Peyer's patch (tissue), 4 donors: ENCODE measurements around the gene POMT2. TPM values are rescaled to one million over a fixed set of nuclear protein-coding genes. Genes with fewer than 3 reads are reported as not detected.

Experiments used
- DNase-seq, 3 donors: peaks; one replicate each; pipeline ENCODE4 v3.0.0-alpha.2; 2017 to 2019
- H3K27ac ChIP-seq, 4 donors: fragments of 200-600 bp; sonication (generic); one replicate each; pipeline ENCODE4 v1.5.1; 2016 to 2019
- H3K27me3 ChIP-seq, 2 donors: fragments of 200-600 bp; sonication (generic); one replicate each; pipeline ENCODE4 v1.5.1; 2019
- H3K36me3 ChIP-seq, 3 donors: fragments of 200-600 bp; sonication (generic); one replicate each; pipeline ENCODE4 v1.5.1; 2016 to 2019
- H3K4me1 ChIP-seq, 4 donors: fragments of 200-600 bp; sonication (generic); one replicate each; pipeline ENCODE4 v1.5.1; 2016 to 2019
- H3K4me3 ChIP-seq, 4 donors: fragments of 200-600 bp; sonication (generic); 1 replicate in 3 of 4; 2 replicates in 1 of 4; pipeline ENCODE4 v1.5.1; 2016 to 2019; ENCODE audit warnings: mild to moderate bottlenecking in 1 of 4
- H3K9me3 ChIP-seq, 4 donors: fragments of 200-600 bp; sonication (generic); one replicate each; pipeline ENCODE4 v1.5.1; 2016 to 2019; ENCODE audit warnings: mild to moderate bottlenecking in 1 of 4
- POLR2A ChIP-seq, 2 donors: fragments of 450-650 bp; IDR thresholded peaks; one replicate each; pipeline ENCODE4 v1.5.1; 2017; ENCODE audit warnings: antibody characterized with exemption in 2 of 2, mild to moderate bottlenecking in 2 of 2, moderate library complexity in 2 of 2
- total RNA-seq, 4 donors: library from RNA; depleted of rRNA; stranded (reverse); fragments of >200 nt; gene quantifications; one replicate each; pipeline ENCODE4 v1.1.0, GENCODE V29; 2016
- TF ChIP-seq, protein P1 (sequence below), 6 experiments: fragments of 450-650 bp in 4 of 6; fragments of 200-600 bp in 2 of 6; sonication (generic) in 1 of 6; IDR thresholded peaks; one replicate each; pipeline ENCODE4 v1.5.1; 2017 to 2019; ENCODE audit warnings: antibody characterized with exemption in 6 of 6, mild to moderate bottlenecking in 3 of 6, moderate library complexity in 1 of 6

Gene POMT2
- total RNA-seq, 4 donors from 2014 or later: 19.0 to 43.0 (median 31.6) TPM

DNA sequence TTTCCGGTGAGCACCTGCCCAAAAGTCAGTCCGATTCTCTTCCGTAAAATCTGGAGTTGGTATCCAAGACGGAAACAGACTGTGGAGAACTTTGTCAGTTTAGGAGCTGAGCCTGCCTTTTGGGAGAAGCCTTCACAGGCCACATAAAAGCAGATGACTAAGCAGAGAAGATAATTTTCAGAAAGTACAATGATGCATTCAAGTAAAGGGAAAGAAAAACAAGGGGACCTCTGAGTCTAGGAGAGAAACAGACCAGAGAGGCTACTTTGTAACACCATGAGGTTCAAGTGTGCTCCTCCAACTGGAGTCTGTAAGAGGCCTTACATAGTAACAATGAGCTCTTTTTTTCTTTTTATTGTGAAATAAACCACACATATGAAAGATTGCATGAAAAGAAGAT is 35.1 kb upstream of the POMT2 start:
- H3K27me3 ChIP-seq: no peaks in the 10 kb centered on the region
- H3K27ac ChIP-seq: no peak overlapping the region
- H3K9me3 ChIP-seq: no peaks in the 10 kb centered on the region
- no peak for DNase-seq
- H3K36me3 ChIP-seq: peaks cover 0 to 4% (median 0%) of the 10 kb centered on the region in 3 donors
- H3K4me1 ChIP-seq: no peaks in the 10 kb centered on the region
- no peak for TF ChIP-seq POLR2A (IDR thresholded peaks at IDR 0.05)
- TF ChIP-seq, protein P1, sequence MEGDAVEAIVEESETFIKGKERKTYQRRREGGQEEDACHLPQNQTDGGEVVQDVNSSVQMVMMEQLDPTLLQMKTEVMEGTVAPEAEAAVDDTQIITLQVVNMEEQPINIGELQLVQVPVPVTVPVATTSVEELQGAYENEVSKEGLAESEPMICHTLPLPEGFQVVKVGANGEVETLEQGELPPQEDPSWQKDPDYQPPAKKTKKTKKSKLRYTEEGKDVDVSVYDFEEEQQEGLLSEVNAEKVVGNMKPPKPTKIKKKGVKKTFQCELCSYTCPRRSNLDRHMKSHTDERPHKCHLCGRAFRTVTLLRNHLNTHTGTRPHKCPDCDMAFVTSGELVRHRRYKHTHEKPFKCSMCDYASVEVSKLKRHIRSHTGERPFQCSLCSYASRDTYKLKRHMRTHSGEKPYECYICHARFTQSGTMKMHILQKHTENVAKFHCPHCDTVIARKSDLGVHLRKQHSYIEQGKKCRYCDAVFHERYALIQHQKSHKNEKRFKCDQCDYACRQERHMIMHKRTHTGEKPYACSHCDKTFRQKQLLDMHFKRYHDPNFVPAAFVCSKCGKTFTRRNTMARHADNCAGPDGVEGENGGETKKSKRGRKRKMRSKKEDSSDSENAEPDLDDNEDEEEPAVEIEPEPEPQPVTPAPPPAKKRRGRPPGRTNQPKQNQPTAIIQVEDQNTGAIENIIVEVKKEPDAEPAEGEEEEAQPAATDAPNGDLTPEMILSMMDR (IDR thresholded peaks at IDR 0.05): no peak
- H3K4me3 ChIP-seq: no peak overlapping the region

DNA sequence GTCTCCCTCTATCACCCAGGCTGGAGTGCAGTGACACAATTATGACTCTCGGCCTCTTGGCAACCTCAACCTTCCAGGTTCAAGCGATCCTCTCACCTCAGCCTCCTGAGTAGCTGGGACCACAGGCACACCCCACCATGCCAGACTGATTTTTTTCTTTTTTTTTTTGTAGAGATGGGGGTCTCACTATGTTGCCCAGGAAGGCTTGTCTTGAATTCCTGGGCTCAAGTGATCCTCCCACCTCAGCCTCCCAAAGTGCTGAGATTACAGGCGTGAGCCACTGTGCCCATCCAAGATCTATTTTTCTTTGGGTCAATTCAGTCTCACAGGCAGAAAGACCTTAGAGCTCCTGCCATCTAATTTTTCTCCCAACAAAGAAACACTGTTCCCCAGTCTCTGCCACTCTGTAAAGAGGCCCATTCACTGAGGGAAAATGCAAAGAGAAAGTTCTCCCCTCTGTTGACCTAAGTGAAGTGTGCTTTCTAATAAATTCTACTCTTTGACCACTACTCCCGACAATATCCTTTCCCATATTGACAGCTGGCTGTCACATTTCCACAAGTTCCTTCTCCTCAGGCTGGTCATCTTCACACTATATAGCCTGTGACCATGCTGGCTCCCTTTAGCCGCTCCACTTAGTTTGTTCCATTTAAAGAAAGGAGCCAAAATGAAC is 32.9 kb upstream of the POMT2 start:
- no peak overlapping the region for H3K27ac ChIP-seq
- H3K4me1 ChIP-seq: no peaks in the 10 kb centered on the region
- no peaks in the 10 kb centered on the region for H3K9me3 ChIP-seq
- TF ChIP-seq, protein P1 (IDR thresholded peaks at IDR 0.05): no peak
- no peak for TF ChIP-seq POLR2A (IDR thresholded peaks at IDR 0.05)
- DNase-seq: no peak
- no peaks in the 10 kb centered on the region for H3K27me3 ChIP-seq
- H3K4me3 ChIP-seq: no peak overlapping the region
- peaks cover 0 to 15% (median 0%) of the 10 kb centered on the region in 3 donors for H3K36me3 ChIP-seq

DNA sequence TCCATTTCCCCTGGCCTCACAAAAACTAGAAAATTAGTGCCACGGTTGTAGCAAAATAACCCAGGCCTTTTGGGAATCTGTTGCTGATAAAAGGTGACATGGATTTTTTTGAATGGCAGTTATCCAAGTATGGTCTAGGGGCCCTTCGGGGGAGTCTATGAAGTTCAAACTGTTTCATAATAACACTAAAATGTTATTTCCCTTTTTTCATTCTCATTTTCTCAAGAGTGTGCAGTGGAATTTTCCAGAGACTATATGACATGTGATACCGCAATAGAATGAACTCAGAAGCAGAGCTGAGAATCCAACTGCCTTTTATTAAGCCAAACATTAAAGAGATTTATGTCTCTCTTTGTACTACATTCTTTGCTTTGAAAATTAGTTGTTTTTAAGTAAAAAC is 27.1 kb upstream of the POMT2 start:
- Histone ChIP-seq H3K4me1 (no peaks in the 10 kb centered on the region), H3K4me3 (no peak overlapping the region), H3K9me3 (no peaks in the 10 kb centered on the region), H3K27ac (no peak overlapping the region), H3K36me3 (peaks cover 0 to 25% (median 0%) of the 10 kb centered on the region in 3 donors), H3K27me3 (no peaks in the 10 kb centered on the region)
- DNase-seq: no peak
- no peak for TF ChIP-seq POLR2A (IDR thresholded peaks at IDR 0.05)
- TF ChIP-seq, protein P1 (IDR thresholded peaks at IDR 0.05): no peak

DNA sequence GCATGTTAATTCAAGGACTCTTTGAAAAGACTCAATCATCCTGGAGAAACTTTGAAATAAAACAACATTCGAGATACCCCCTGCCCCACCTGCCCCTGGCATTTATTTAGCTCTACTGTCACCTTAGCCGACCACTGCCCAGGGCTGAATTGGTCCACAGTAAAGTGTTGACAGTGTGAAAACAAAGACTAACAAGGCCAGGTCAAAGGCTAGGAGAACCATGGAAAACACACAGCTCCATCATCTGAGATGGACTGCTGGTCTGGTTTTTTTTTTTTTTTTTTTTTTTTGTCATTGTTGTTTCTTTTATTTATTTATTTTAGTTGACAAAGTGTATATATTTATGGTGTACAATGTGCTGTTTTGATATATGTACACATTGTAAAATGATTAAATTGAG is 25.8 kb upstream of the POMT2 start:
- Histone ChIP-seq H3K27ac (no peak overlapping the region), H3K36me3 (peaks cover 0 to 33% (median 0%) of the 10 kb centered on the region in 3 donors), H3K27me3 (no peaks in the 10 kb centered on the region), H3K4me1 (no peaks in the 10 kb centered on the region), H3K4me3 (no peak overlapping the region), H3K9me3 (no peaks in the 10 kb centered on the region)
- TF ChIP-seq, protein P1 (IDR thresholded peaks at IDR 0.05): no peak
- TF ChIP-seq POLR2A (IDR thresholded peaks at IDR 0.05): no peak
- no peak for DNase-seq

DNA sequence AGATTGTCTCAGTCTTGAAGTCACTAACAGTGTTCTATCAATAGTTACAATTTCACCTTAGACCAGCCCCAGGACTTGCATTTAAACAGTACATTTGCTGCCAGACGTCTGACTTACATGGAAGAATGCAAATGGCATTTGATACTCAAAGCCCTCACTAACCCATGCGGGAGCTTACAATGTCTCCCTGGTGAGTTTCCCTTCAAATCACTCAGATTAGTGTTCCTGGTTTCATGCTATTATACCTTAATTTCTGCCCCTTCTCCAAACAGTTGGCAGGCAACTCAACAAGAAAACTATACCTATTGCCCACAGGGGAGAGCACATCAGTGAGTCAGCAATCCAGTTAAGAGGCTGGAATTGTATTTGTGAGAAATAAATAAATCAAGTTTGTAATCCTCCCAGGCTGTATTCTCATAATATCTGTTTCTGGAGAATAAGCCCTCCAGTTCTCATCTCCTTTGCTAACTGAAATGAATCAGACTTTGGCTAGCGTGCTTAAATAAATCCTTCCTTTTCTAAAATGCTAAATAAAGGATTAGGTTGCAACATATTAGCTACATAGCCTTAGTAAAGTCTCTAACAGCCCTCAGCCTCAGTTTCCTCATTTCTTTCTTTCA is 23.8 kb upstream of the POMT2 start:
- H3K36me3 ChIP-seq: peaks cover 0 to 37% (median 0%) of the 10 kb centered on the region in 3 donors
- no peaks in the 10 kb centered on the region for H3K9me3 ChIP-seq
- H3K4me3 ChIP-seq: no peak overlapping the region
- no peak for DNase-seq
- no peak overlapping the region for H3K27ac ChIP-seq
- no peak for TF ChIP-seq POLR2A (IDR thresholded peaks at IDR 0.05)
- TF ChIP-seq, protein P1 (IDR thresholded peaks at IDR 0.05): no peak
- no peaks in the 10 kb centered on the region for H3K4me1 ChIP-seq
- H3K27me3 ChIP-seq: no peaks in the 10 kb centered on the region
